HepG2 (cell line): Measurements from ENCODE around the gene SLC5A10. TPM values are rescaled to one million over a fixed set of nuclear protein-coding genes. Genes with fewer than 3 reads are reported as not detected.
A peak's percentile ranks its signal among the peaks of the same experiment; 100 is the strongest.

ENCODE experiments used
- KDM2A ChIP-seq: sonication (generic); formaldehyde crosslinking; IDR thresholded peaks from 2 replicates; pipeline ENCODE4 v1.4.0; 2020; ENCODE audit warnings: low read depth, missing genetic modification reagents, borderline replicate concordance
- MYC ChIP-seq: sonication (generic); formaldehyde crosslinking; IDR thresholded peaks from 2 replicates; pipeline ENCODE4 v1.9.0; 2021; ENCODE audit warnings: missing genetic modification reagents, borderline replicate concordance
- PRDM10 ChIP-seq: sonication (generic); formaldehyde crosslinking; IDR thresholded peaks from 2 replicates; pipeline ENCODE4 v1.4.0; 2020; ENCODE audit warnings: low read depth, missing genetic modification reagents
- RBM22 ChIP-seq: fragments of 200-400 bp; formaldehyde crosslinking; optimal IDR thresholded peaks from 2 replicates; pipeline ENCODE3; 2017; ENCODE audit warnings: mild to moderate bottlenecking, low read length, moderate library complexity
- ZBTB40 ChIP-seq, 2 experiments: fragments of 450-650 bp in 1 of 2; sonication (generic) in 1 of 2; formaldehyde crosslinking in 1 of 2; IDR thresholded peaks; 2 replicates each; pipeline versions ENCODE4 v1.6.1 to v1.8.0; 2016 to 2022; ENCODE audit warnings: antibody characterized with exemption in 1 of 2, mild to moderate bottlenecking in 1 of 2, missing genetic modification reagents in 1 of 2
- ZNF446 ChIP-seq: sonication (generic); formaldehyde crosslinking; IDR thresholded peaks from 2 replicates; pipeline ENCODE4 v1.5.0; 2020; ENCODE audit warnings: mild to moderate bottlenecking, missing genetic modification reagents
- ZNF704 ChIP-seq: sonication (generic); formaldehyde crosslinking; IDR thresholded peaks from 2 replicates; pipeline ENCODE4 v1.8.1; 2023; ENCODE audit warnings: mild to moderate bottlenecking, inconsistent platforms, moderate library complexity, missing genetic modification reagents, borderline replicate concordance
- ZNF761 ChIP-seq: sonication (generic); formaldehyde crosslinking; conservative IDR thresholded peaks from 2 replicates; pipeline ENCODE4 v1.4.0; 2020; ENCODE audit warnings: mild to moderate bottlenecking, missing genetic modification reagents
- ZSCAN29 ChIP-seq: sonication (generic); formaldehyde crosslinking; conservative IDR thresholded peaks from 2 replicates; pipeline ENCODE4 v1.4.0; 2020; ENCODE audit warnings: mild to moderate bottlenecking, missing genetic modification reagents
- polyA plus RNA-seq, 8 experiments: library from polyadenylated mRNA; depleted of rRNA in 3 of 8; stranded (reverse) in 7 of 8; unstranded in 1 of 8; fragments of >200 nt; fragmentation: Illumina TruSeq in 4 of 8; extraction: Trizol in 4 of 8; gene quantifications; 2 replicates each; pipeline versions ENCODE4 v1.2.1 to v1.2.3, GENCODE V29; 2011 to 2016; ENCODE audit warnings: low read depth in 4 of 8, missing spikeins in 1 of 8, mixed read lengths in 1 of 8; ENCODE audit not compliant: insufficient read depth in 1 of 8
- total RNA-seq, 5 experiments: library from RNA; depleted of rRNA; stranded (reverse); fragments of >200 nt; fragmentation: Illumina TruSeq; extraction: Trizol; gene quantifications; 2 replicates each; pipeline ENCODE4 v1.2.3, GENCODE V29; 2016; ENCODE audit warnings: low read depth in 1 of 5

Gene SLC5A10
- total and polyA plus RNA-seq, 2 of the 13 experiments (the other 11 are each of a cell fraction or from before 2014, with no cell fraction given): 0.05 TPM; not detected in 1

DNA sequence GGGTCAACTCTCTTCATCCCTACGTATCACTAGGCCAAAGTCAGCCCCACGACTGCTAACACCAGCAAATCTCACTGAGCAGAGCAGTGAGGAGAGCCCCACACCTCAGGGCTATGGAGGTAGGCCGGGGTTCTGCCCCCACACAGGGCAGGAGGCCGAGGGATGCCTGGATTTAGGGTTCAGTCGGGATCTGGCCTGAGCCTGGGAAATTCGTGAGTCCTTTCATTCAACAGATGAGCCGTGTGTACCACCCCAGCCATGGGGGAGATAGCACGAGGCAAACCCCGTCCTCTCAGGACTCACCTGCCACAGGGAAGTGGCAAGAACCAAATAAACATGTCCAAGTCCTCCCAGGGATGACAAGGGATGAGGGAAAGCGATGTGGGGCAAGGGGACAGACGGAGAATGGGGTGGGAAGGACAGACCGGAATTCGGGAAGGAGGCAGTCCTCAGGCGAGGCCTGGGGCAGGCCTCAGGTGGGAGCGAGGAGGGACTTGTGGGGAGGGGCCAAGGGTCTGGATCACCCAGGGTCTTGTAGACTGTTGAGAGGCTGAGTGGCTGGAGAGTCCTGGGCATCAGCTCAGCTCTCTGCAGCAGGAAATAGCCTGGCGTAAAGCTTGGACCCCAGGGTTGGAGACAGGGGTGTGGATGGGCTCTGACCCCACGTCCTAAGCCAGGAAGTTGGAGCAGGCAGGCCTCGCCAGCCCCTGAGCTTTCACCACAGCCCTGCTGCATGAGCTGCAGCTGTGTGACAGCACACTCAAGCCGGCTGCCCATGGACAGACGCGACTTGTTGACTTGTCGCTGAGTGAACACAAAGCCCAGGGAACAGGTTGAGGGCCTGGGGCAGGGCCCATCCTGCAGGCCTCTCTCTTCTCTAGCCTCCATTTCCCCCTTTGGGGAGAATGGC, 60.5 kb downstream of the SLC5A10 start (continued):
- TF ChIP-seq PRDM10 (CRISPR knock-in tag): 0 out of 2 replicates have a peak, but pooled peaks have one; percentile 16
- TF ChIP-seq ZNF446 (CRISPR knock-in tag): no peak
- TF ChIP-seq ZBTB40 (IDR thresholded peaks at IDR 0.05): no peak
- TF ChIP-seq ZBTB40 (CRISPR knock-in tag; IDR thresholded peaks at IDR 0.05): no peak
- no peak for TF ChIP-seq ZNF704
- no peak for TF ChIP-seq ZSCAN29 (CRISPR knock-in tag)
- TF ChIP-seq KDM2A (CRISPR knock-in tag): 0 out of 2 replicates have a peak, but pooled peaks have one; percentile 17
- TF ChIP-seq MYC (CRISPR knock-in tag): 0 out of 2 replicates have a peak, but pooled peaks have one; percentile 9
- TF ChIP-seq ZNF761 (CRISPR knock-in tag): 0 out of 2 replicates have a peak, but pooled peaks have one; percentile 41
- no peak for TF ChIP-seq RBM22
